CD14-positive monocyte (primary cell): Measurements from ENCODE around the gene ATP4A. TPM values are rescaled to one million over a fixed set of nuclear protein-coding genes. Genes with fewer than 3 reads are reported as not detected.

ENCODE experiments used
- DNase-seq, 3 donors: peaks; one replicate each; pipeline ENCODE4 v3.0.0-alpha.2; 2011 to 2022
- H2AFZ ChIP-seq: 2 replicates; pipeline ENCODE4 v1.6.0; 2012; ENCODE audit warnings: mild to moderate bottlenecking, low read depth, low read length, inconsistent platforms; ENCODE audit not compliant: insufficient read depth, poor library complexity, severe bottlenecking
- H3K27ac ChIP-seq, 2 donors: 1 replicate in 1 of 2; 2 replicates in 1 of 2; pipeline ENCODE4 v1.5.1; 2012 to 2013; ENCODE audit warnings: low read length in 2 of 2, control low read depth in 1 of 2, inconsistent platforms in 1 of 2, low read depth in 1 of 2, mild to moderate bottlenecking in 1 of 2
- H3K27me3 ChIP-seq, 2 donors: one replicate each; pipeline versions ENCODE4 v1.6.0 to v1.6.1; 2011 to 2013; ENCODE audit warnings: low read length in 2 of 2; ENCODE audit not compliant: control insufficient read depth in 2 of 2, insufficient read depth in 2 of 2
- H3K36me3 ChIP-seq, 2 donors: replicated peaks in 1 of 2; 1 replicate in 1 of 2; 2 replicates in 1 of 2; pipeline versions ENCODE4 v1.5.1 to v1.6.1; 2012 to 2013; ENCODE audit warnings: low read length in 2 of 2, control low read depth in 1 of 2, inconsistent platforms in 1 of 2, mild to moderate bottlenecking in 1 of 2; ENCODE audit not compliant: insufficient read depth in 2 of 2, control insufficient read depth in 1 of 2
- H3K4me1 ChIP-seq, 2 donors: 1 replicate in 1 of 2; 2 replicates in 1 of 2; pipeline versions ENCODE4 v1.5.1 to v1.6.1; 2012 to 2013; ENCODE audit warnings: low read length in 2 of 2, control low read depth in 1 of 2, inconsistent platforms in 1 of 2, mild to moderate bottlenecking in 1 of 2, moderate library complexity in 1 of 2; ENCODE audit not compliant: insufficient read depth in 2 of 2, control insufficient read depth in 1 of 2
- H3K4me2 ChIP-seq: replicated peaks from 2 replicates; pipeline ENCODE3; 2012; ENCODE audit warnings: low read length, moderate library complexity, mild to moderate bottlenecking; ENCODE audit not compliant: poor library complexity, severe bottlenecking; ENCODE audit errors: extremely low read depth
- H3K4me3 ChIP-seq, 3 experiments: fragments of 200-600 bp in 1 of 3; sonication (generic) in 1 of 3; replicated peaks in 1 of 3; 1 replicate in 2 of 3; 2 replicates in 1 of 3; pipeline ENCODE4 v1.5.1; 2011 to 2013; ENCODE audit warnings: low read length in 3 of 3, mild to moderate bottlenecking in 3 of 3, control low read depth in 2 of 3, low read depth in 2 of 3, inconsistent platforms in 1 of 3, moderate library complexity in 1 of 3
- H3K79me2 ChIP-seq: 2 replicates; pipeline ENCODE4 v1.6.0; 2012; ENCODE audit warnings: mild to moderate bottlenecking, control low read depth, inconsistent platforms, low read length, moderate library complexity; ENCODE audit not compliant: insufficient read depth
- H3K9ac ChIP-seq: 2 replicates; pipeline ENCODE4 v1.6.0; 2017; ENCODE audit warnings: low read length, mild to moderate bottlenecking; ENCODE audit not compliant: insufficient read depth, poor library complexity, severe bottlenecking
- H3K9me3 ChIP-seq, 2 donors: replicated peaks in 1 of 2; 1 replicate in 1 of 2; 2 replicates in 1 of 2; pipeline versions ENCODE4 v1.5.1 to v1.6.1; 2012 to 2013; ENCODE audit warnings: low read length in 2 of 2, control low read depth in 1 of 2; ENCODE audit not compliant: control insufficient read depth in 1 of 2, insufficient read depth in 1 of 2
- H4K20me1 ChIP-seq: 2 replicates; pipeline ENCODE4 v1.6.0; 2012; ENCODE audit warnings: mild to moderate bottlenecking, low read length, control low read depth, moderate library complexity; ENCODE audit not compliant: insufficient read depth
- H3K27ac Mint-ChIP-seq, 7 donors: one replicate each; pipeline ENCODE4 v1.8.0; 2020; ENCODE audit warnings: mild to moderate bottlenecking in 7 of 7, mixed read lengths in 7 of 7, moderate library complexity in 6 of 7, inconsistent platforms in 2 of 7
- H3K27me3 Mint-ChIP-seq, 3 donors: one replicate each; pipeline ENCODE4 v1.8.0; 2021 to 2022; ENCODE audit warnings: low read depth in 3 of 3, mild to moderate bottlenecking in 3 of 3, mixed read lengths in 3 of 3, moderate library complexity in 3 of 3, inconsistent platforms in 1 of 3
- H3K36me3 Mint-ChIP-seq, 2 donors: one replicate each; pipeline ENCODE4 v1.8.0; 2020; ENCODE audit warnings: mixed read lengths in 2 of 2, inconsistent platforms in 1 of 2, mild to moderate bottlenecking in 1 of 2
- H3K4me1 Mint-ChIP-seq: one replicate; pipeline ENCODE4 v1.8.0; 2020; ENCODE audit warnings: mild to moderate bottlenecking, mixed read lengths
- H3K4me3 Mint-ChIP-seq, 2 donors: one replicate each; pipeline ENCODE4 v1.8.0; 2020; ENCODE audit warnings: mild to moderate bottlenecking in 2 of 2, mixed read lengths in 2 of 2, moderate library complexity in 1 of 2
- H3K9me3 Mint-ChIP-seq, 7 donors: one replicate each; pipeline ENCODE4 v1.8.0; 2020 to 2022; ENCODE audit warnings: mixed read lengths in 7 of 7, mild to moderate bottlenecking in 6 of 7, moderate library complexity in 6 of 7, inconsistent platforms in 2 of 7
- CTCF ChIP-seq: fragments of 200-600 bp; IDR thresholded peaks from one replicate; pipeline ENCODE4 v1.8.0; 2022; ENCODE audit warnings: antibody characterized with exemption, mild to moderate bottlenecking
- WGBS: methylation state at CpG from one replicate; pipeline ENCODE4 v1.1.5; 2013; ENCODE audit warnings: missing lambda C conversion rate; ENCODE audit not compliant: insufficient coverage; 5-methylcytosine and 5-hydroxymethylcytosine counted together
- intact Hi-C, 2 donors: fragments of 100-400 bp; cut with micrococcal nuclease; formaldehyde crosslinking; loops; one replicate each; pipeline versions ENCODE4 v1.15.0 to v1.15.1; 2023
- polyA plus RNA-seq, 3 donors: library from polyadenylated mRNA; depleted of rRNA in 1 of 3; unstranded in 2 of 3; stranded (reverse) in 1 of 3; fragments of 300-500 nt in 2 of 3; fragments of >200 nt in 1 of 3; fragmentation: Illumina TruSeq in 2 of 3; gene quantifications; 1 replicate in 2 of 3; 2 replicates in 1 of 3; pipeline ENCODE4 v1.2.3, GENCODE V29; 2012 to 2021

ATP4A gene
- polyA plus RNA-seq, 3 donors = not detected

- Mint-ChIP-seq H3K4me1 (peaks cover 7% of the 10 kb centered on the region), H3K9me3 (no peaks in the 10 kb centered on the region), H3K27ac (peak within 1 kb of the TSS in 2 of 7 donors; percentile 13 to 55), H3K36me3 (no peaks in the 10 kb centered on the region), H3K4me3 (peak within 1 kb of the TSS in 1 of 2 donors; percentile 73), H3K27me3 (peaks cover 25 to 43% (median 29%) of the 10 kb centered on the region in 3 donors)
- H3K27ac ChIP-seq = no peak within 1 kb of the TSS
- TF ChIP-seq CTCF = no peak
- intact Hi-C loops = no loop called here
- H3K36me3 ChIP-seq = no peaks in the 10 kb centered on the region
- no peak within 1 kb of the TSS for H3K9ac ChIP-seq
- H3K4me1 ChIP-seq = peaks cover 7 to 11% of the 10 kb centered on the region in 2 donors
- H4K20me1 ChIP-seq = no peaks in the 10 kb centered on the region
- DNase-seq = no peak
- H3K4me2 ChIP-seq = peak within 1 kb of the TSS; percentile 17
- H2AFZ ChIP-seq = peak within 1 kb of the TSS; percentile 56
- no peaks in the 10 kb centered on the region for H3K79me2 ChIP-seq
- no peaks in the 10 kb centered on the region for H3K9me3 ChIP-seq
- H3K27me3 ChIP-seq = peaks cover 0 to 20% of the 10 kb centered on the region in 2 donors
- no peak within 1 kb of the TSS for H3K4me3 ChIP-seq
- 59% methylated on average over 34 of the region's 39 CpGs for WGBS
Observed at GRCh38 chr19:35533201-35533821, 30.1 kb downstream of the ATP4A start, which contains the start of gene GAPDHS. Gene GAPDHS, plus strand, starts transcription at chr19:35533456. Its CDS starts 72 bp downstream, at chr19:35533528.

GRCh38 chr19:35531291-35531690, 32.2 kb downstream of the ATP4A start:
- no peak for DNase-seq
- no peak overlapping the region for H3K4me2 ChIP-seq
- H3K27ac ChIP-seq = no peak overlapping the region
- peaks cover 27 to 41% (median 29%) of the 10 kb centered on the region in 3 donors for H3K27me3 Mint-ChIP-seq
- H4K20me1 ChIP-seq = no peaks in the 10 kb centered on the region
- H2AFZ ChIP-seq = no peak overlapping the region
- peaks cover 0 to 20% of the 10 kb centered on the region in 2 donors for H3K27me3 ChIP-seq
- H3K36me3 Mint-ChIP-seq = no peaks in the 10 kb centered on the region
- WGBS = 86% methylated on average over 1 of the region's 6 CpGs
- no peaks in the 10 kb centered on the region for H3K9me3 ChIP-seq
- no peak overlapping the region for H3K4me3 ChIP-seq
- intact Hi-C loops = no loop called here
- no peaks in the 10 kb centered on the region for H3K79me2 ChIP-seq
- peaks cover 7% of the 10 kb centered on the region for H3K4me1 Mint-ChIP-seq
- peaks cover 7 to 11% of the 10 kb centered on the region in 2 donors for H3K4me1 ChIP-seq
- peak overlapping the region in 1 of 7 donors; percentile 38 for H3K27ac Mint-ChIP-seq
- no peak for TF ChIP-seq CTCF
- no peaks in the 10 kb centered on the region for H3K9me3 Mint-ChIP-seq
- H3K9ac ChIP-seq = no peak overlapping the region
- no peaks in the 10 kb centered on the region for H3K36me3 ChIP-seq
- no peak overlapping the region for H3K4me3 Mint-ChIP-seq
